Amygdala (tissue), 56 donors: Measurements from ENCODE around the gene AIF1.
A peak's percentile ranks its signal among the peaks of the same experiment; 100 is the strongest.

ENCODE experiments used
- DNase-seq, 56 donors: peaks; one replicate each; lab custom pipeline; 2025; lab: John Stamatoyannopoulos, UW

AIF1 gene

DNA sequence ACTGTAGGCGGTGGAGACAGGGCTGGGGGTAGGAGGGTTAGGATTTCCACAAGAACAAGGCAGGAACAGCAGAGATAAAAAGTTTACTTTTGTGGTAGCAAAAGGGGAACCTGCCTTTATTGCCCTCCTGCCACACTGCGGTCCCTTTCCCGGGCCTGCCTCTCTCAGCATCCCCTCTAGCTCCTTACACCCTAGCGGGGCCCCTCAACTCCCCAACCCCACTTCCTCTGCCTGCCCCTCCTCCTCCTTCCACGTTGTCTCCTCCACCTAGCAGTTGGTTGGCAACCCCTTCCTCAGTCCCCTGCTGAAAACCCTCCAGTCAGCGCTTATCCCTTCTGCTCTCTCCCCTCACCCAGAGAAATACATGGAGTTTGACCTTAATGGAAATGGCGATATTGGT is 714 bp downstream of the AIF1 start:
- DNase-seq: peak in 1 of 56 donors; percentile 9

DNA sequence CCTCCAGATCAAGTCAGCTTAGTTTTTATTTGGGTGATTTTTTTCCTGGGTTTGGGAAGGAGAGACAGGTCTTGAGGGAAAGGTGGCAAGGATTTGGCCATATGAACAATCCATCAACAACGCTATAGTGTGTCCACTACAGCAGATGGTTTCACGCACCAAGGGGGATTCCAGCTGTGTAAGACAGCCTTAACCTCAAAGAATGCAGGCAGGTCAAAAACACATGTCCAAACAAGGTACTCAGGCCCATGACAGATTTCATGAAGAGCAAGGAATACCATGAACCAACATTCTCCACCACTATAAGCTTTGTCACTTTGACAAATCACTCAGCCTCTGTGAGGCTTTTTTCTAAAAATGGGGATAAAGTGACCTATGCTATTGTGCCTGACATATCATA is 2.0 kb downstream of the AIF1 start:
- no peak for DNase-seq

DNA sequence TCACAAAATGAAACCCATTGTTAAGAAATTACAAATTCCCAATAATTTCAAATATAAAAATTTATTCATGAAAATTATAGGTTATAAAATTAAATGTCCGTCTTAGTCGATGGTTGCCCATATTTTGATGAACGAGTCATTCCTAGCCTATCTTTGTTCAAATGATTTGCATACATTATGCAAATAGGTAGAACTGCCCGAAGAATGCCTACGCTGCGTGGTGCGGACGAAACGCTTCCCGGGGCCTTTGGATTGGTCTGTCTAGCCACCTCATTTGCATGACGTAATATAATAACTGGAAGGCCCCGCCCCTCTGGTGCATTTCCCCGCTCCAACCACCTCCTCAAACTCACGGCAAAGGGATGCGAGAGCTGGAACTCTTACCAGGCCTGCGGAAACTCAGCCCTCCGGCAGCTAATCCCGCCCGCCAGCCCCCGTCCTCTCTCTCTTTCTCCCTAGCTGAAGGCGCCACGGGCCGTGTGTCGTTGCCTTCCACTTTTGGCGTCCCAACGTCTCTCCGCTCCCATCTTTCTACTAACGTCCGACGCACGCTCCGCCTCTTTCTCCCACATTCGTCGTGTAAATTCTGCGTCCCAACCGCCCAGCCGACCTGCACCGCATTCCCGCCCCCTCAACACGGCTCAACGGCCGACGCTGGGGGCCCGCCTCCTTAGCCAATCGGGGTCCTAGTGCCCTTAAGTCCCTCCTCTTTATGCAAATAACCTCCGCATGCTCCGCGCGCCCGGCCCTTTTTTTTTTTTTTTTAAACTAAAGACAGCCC is 5.0 kb downstream of the AIF1 start:
- DNase-seq: peak; percentile 79 to 100 (median 97)

DNA sequence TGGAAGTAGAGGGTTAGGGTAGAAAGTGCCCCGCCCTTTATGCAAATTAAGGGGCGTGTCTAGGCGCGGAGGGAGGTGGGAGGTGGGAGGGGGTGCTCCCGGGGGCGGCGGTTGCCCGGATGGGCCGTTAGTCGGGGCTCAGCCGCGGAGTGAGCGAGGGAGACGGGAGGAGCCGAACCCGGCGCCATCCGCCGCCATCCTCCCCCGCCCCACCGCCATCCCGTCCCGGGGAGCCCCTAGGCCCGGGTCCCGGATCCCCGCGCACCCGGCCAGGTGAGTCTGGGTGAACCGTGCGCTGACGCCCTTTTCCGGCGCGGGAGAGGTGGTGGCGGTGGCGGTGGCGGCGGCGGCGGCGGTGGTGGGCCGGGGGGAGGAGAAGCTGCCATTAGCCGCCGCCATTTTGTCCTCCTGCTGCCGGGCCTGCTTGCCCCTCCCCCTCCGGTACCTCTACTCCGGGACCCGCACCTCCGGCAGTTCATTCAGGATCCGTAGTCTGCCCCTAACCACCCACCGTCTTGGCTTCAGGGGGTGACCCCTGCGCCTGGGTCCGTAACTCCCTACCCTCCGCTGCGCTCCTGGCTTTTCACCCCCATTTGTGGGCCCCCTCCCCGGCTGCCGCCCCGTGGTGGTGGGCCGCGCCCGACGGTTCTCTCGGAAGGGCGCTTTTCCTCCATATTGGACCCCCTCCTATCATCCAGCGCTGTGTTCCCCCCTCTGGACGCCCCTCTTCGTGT is 5.7 kb downstream of the AIF1 start, which contains the start of gene PRRC2A:
Gene PRRC2A (plus strand): TSS at position 130 of the 734 bp plus-strand sequence. CDS start 2,075 bp downstream, outside the sequence.
- DNase-seq: peak in 44 of 56 donors; percentile 31 to 100 (median 78)

DNA sequence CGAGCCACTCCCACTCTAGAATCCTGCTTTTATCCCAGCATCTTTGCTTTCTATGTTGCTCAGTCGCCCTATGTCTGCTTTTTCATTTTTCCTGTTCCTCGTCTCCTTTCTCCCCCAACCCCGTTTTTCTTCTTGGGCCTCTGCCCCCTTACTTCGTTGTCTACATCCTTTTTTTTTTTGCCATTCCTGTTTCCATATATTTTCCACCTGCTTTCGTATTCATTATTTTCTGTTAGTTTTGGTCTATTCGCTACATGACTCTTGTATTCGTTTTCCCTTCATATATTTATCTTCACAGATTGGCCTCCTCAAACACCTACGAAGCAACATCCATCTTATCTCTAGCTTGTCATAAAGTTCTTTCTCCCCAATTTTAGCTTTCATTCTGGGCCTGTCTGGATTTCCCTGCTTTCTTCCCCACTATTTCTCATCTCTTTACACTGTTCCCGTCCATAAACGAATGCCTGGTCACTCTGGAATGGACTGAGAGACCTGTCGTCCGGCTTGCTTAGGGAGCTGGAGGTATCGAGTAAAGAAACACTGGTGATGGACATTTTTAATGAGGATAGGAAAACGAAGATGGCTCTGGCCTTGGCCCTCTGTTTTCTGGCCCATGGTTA is 6.4 kb downstream of the AIF1 start:
- no peak for DNase-seq

DNA sequence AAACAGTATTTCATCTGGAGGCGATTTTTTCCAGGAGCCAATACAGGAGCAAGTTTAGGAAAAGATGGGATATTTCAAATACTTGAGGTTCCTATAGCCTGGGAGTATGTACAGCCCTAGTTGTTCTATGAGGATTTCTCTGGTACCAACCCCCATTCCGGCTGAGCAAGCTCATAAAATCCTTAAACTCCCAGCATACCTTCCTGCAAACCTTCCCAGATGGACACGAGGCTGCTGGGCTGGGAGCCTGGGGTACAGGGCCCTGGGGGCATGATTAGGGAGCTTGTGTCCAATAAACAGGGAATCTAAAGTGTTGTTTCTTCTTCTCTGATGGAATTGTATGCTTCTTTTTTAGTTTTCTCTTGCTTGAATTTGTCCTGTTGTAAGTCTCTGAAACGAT is 7.0 kb downstream of the AIF1 start:
- DNase-seq: no peak

DNA sequence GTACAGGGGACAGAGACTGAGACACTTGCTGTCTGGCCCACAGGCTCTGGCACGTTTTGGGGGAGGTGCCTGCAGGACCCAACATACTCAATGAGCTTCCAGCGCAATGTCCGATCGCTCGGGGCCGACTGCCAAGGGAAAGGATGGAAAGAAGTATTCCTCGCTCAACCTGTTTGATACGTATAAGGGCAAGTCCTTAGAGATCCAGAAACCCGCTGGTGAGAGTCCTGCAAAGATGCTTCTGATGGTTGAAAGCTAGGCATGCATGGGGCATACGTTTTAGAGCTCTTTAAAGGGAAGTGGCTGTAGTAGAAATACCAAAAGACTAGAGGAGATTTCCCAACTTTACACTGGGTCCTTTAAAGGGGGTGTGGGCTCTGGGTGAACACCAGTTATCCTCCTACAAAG is 7.7 kb downstream of the AIF1 start:
- DNase-seq: no peak

DNA sequence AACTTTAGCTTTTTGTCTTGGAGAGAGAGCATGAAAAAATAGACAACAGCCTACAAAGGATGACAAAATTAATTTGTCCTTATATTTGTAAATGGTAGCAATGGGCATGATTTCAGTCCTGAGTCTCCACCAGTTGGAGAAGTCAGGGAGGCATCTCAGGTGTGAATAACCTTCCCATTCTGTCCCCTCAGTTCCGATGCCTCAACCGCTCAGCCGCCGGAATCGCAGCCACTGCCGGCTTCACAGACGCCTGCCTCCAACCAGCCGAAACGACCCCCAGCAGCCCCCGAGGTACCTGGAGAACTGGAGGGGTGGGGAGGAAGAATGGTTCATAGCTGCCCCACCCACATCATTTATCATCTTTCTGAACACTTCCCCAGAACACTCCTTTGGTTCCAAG is 9.0 kb downstream of the AIF1 start:
- no peak for DNase-seq

DNA sequence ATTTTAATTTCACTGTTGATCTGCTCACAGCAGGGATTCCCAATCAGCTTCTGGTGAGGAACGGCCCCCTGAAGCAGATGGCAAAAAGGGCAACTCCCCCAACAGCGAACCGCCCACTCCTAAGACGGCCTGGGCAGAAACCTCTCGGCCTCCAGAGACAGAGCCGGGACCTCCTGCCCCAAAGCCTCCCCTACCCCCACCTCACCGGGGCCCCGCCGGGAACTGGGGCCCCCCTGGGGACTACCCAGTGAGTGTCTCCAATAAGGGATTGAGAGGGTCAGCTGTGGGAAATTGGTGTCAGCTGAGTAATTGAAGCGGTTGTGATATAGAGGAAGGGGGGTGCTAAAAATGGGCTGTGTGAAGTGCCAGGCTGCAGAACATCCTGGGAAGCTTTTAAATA is 11.9 kb downstream of the AIF1 start:
- no peak for DNase-seq

DNA sequence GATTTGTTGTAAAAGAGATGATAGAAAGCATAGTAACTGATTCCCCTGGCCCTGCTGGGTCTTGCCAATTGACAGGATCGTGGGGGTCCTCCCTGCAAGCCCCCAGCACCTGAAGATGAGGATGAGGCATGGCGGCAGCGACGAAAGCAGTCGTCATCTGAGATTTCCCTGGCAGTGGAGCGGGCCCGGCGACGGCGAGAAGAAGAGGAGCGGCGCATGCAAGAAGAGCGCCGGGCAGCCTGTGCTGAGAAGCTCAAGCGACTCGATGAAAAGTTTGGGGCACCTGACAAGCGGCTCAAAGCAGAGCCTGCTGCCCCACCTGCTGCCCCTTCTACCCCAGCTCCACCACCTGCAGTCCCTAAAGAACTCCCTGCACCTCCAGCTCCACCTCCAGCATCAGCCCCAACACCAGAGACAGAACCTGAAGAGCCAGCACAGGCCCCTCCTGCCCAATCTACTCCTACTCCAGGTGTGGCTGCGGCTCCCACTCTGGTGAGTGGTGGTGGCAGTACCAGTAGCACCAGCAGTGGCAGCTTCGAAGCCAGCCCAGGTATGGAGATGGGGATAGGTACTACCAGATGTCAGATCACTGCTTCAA is 12.8 kb downstream of the AIF1 start:
- DNase-seq: no peak

DNA sequence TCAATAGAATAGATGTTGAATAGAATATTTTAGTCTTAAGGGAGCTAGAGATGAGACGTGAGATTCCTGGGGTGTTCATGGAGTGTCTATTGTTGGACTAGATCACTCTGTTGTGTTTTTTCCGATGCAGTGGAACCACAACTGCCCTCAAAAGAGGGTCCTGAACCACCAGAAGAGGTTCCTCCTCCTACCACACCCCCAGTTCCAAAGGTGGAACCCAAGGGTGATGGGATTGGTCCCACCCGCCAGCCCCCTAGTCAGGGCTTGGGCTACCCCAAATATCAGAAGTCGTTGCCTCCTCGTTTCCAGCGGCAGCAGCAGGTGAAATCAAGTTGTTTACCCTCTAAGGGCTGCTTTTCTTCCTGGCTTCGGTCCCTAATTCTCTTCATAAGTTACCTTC is 14.0 kb downstream of the AIF1 start:
- no peak for DNase-seq

DNA sequence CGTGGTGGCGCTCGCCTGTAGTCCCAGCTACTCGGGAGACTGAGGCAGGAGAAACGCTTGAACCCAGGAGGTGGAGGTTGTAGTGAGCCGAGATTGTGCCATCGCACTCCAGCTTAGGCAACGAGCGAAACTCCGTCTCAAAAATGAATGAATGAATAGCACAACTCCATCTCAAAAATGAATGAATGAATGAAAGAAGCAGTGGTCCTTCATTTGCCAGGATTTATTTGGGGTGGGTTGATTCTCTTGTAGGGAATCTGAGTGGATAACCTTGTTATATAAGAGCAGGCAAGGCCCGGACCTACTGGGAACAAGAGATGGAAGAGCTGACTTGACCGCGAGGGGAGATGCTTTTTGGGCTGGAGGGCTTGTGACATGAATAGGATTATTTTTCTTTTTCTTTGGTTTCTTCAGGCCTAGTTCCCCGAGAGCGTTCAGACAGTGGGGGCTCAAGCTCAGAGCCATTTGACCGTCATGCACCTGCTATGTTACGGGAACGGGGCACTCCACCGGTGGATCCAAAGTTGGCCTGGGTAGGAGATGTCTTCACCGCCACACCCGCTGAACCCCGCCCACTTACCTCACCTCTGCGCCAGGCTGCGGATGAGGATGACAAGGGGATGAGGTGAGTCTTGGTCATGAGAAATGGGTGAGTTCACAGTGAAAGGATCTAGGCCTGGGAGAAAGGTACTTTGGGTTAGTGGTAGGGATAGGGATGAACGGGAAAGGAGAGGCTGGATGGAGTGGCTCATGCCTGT is 15.3 kb downstream of the AIF1 start:
- no peak for DNase-seq

DNA sequence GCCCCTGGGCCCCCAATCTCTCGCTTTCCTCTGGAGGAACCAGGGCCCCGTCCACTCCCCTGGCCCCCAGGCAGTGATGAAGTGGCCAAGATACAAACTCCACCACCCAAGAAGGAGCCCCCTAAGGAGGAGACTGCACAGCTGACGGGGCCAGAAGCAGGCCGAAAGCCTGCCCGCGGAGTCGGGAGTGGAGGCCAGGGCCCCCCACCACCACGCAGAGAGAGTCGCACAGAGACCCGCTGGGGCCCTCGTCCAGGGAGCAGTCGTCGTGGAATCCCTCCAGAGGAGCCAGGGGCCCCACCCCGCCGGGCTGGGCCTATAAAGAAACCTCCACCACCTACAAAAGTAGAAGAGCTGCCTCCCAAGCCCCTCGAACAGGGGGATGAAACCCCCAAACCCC is 16.2 kb downstream of the AIF1 start:
- no peak for DNase-seq

DNA sequence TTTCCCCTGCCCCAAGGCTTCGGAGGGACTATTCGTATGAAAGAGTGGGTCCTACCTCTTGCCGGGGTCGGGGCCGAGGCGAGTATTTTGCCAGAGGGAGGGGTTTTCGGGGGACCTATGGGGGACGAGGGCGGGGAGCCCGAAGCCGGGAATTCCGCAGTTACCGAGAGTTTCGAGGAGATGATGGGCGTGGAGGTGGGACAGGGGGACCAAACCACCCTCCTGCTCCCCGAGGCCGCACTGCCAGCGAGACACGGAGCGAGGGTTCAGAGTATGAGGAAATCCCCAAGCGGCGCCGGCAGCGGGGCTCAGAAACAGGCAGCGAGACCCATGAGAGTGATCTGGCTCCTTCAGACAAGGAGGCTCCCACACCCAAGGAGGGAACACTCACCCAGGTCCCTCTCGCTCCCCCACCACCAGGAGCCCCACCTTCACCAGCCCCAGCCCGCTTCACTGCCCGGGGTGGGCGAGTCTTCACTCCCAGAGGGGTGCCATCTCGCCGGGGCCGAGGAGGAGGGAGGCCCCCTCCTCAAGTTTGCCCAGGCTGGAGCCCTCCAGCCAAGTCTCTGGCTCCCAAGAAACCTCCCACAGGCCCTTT is 16.7 kb downstream of the AIF1 start:
- DNase-seq: no peak

DNA sequence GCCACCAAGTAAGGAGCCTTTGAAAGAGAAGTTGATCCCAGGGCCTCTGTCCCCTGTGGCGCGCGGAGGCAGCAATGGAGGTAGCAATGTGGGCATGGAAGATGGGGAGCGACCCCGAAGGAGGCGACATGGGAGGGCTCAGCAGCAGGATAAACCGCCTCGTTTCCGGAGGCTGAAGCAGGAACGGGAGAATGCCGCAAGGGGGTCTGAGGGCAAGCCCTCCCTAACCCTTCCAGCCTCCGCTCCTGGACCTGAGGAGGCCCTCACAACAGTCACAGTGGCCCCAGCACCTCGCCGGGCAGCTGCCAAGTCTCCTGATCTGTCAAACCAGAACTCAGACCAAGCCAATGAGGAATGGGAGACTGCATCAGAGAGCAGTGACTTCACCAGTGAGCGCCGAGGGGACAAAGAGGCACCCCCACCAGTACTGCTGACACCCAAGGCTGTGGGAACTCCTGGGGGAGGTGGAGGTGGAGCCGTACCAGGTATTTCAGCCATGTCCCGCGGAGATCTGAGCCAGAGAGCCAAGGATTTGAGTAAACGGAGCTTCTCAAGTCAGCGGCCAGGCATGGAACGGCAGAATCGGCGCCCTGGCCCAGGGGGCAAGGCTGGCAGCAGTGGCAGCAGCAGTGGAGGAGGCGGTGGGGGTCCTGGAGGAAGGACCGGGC is 17.4 kb downstream of the AIF1 start:
- no peak for DNase-seq

DNA sequence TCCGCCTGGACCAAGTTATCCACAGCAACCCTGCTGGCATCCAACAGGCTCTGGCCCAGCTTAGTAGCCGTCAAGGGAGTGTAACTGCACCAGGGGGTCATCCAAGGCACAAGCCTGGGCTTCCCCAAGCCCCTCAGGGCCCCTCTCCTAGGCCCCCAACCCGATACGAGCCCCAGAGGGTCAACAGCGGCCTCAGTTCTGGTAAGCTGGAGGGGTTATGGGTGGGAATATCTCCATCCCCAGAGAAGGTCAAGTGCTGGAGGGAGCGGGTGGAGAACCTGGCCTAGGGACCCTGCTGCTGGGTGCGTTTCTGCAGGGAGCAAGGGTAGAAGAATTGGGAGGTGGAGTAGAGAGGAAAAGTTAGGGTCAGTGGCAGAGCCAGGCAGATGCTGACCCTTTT is 18.4 kb downstream of the AIF1 start:
- DNase-seq: no peak

DNA sequence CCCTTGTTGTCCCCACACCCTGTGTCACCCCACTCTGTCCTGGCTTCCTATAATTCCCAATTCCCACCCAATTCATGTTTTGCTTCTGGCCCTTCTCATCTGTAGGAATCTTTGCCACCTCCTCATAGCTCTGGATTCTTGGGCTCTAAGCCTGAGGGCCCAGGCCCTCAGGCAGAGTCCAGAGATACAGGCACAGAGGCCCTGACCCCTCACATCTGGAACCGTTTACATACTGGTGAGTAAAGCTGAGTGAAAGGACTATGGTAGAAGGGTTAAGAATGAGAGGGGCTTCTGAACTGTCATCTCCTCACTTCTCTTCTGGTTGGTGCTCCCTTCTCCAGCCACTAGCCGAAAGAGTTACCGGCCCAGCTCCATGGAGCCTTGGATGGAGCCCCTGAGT is 19.1 kb downstream of the AIF1 start:
- no peak for DNase-seq

DNA sequence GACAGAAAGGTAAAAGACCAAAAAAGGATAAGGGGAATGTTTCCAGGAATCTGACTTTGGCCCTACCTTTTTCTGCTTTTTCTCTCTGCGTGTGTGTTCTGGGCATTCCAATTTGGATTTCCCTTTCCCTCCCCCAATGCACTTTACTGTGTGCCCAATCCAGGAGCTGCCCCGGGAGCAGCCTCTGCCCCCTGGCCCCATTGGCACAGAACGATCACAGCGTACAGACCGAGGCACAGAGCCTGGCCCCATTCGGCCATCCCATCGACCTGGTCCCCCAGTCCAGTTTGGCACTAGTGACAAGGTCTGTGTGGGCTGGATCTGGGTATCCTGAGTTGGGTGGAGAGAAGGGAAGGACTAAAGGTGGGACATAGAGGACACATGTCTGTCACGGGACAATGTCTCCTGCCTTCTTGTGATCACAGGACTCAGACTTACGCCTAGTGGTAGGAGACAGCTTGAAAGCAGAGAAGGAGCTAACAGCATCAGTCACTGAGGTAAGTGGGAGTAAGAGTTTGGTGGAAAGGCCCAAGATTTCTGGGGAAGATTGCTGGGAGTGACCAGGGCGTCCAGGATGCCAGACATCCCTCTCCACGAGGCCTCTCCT is 20.0 kb downstream of the AIF1 start:
- DNase-seq: no peak
